SK-N-SH (cell line): ENCODE results near the gene TAF11.

ENCODE experiments used
- ELF1 ChIP-seq: IDR thresholded peaks from 2 replicates; pipeline ENCODE4 v1.4.0; 2012
- TEAD4 ChIP-seq: IDR thresholded peaks from 2 replicates; pipeline ENCODE4 v1.4.0; 2012; ENCODE audit warnings: mild to moderate bottlenecking, borderline replicate concordance; ENCODE audit not compliant: insufficient read depth
- TF ChIP-seq, protein P1 (sequence below): fragments of 200-600 bp; sonication (generic); IDR thresholded peaks from 2 replicates; pipeline ENCODE4 v1.6.1; 2017; ENCODE audit warnings: antibody characterized with exemption, mild to moderate bottlenecking, moderate library complexity

DNA sequence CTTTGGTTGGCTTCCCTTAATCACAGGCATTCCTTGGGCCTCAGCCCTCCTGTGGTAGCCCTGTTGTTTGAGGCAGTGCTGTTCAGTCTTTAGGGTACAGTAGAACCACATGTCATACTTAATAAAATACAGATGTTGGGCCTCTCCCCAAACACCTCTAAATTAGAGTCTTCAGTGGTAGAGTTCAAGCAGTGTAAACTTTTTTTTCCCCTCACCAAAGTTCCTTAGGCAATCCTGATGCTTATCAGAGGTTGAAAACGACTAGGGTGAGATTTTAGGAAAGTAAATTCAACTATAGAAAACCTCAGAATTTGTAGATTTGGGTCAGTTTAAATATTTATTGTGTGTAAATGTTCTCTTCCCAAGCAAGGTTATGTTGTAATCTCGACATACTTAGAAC is 51.4 kb downstream of the TAF11 start:
- TF ChIP-seq, protein P1, sequence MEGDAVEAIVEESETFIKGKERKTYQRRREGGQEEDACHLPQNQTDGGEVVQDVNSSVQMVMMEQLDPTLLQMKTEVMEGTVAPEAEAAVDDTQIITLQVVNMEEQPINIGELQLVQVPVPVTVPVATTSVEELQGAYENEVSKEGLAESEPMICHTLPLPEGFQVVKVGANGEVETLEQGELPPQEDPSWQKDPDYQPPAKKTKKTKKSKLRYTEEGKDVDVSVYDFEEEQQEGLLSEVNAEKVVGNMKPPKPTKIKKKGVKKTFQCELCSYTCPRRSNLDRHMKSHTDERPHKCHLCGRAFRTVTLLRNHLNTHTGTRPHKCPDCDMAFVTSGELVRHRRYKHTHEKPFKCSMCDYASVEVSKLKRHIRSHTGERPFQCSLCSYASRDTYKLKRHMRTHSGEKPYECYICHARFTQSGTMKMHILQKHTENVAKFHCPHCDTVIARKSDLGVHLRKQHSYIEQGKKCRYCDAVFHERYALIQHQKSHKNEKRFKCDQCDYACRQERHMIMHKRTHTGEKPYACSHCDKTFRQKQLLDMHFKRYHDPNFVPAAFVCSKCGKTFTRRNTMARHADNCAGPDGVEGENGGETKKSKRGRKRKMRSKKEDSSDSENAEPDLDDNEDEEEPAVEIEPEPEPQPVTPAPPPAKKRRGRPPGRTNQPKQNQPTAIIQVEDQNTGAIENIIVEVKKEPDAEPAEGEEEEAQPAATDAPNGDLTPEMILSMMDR = no peak
- TF ChIP-seq TEAD4 (no peak), ELF1 (no peak)
